GM12878 (cell line): ENCODE data around the gene EFNA4.

Source experiments
- CBX3 ChIP-seq: fragments of 200-600 bp; sonication (generic); IDR thresholded peaks from 2 replicates; pipeline ENCODE4 v1.6.1; 2016; ENCODE audit warnings: low read depth, borderline replicate concordance
- CEBPB ChIP-seq, 2 experiments: fragments of 150-350 bp in 1 of 2; IDR thresholded peaks; 2 replicates each; pipeline ENCODE4 v1.6.1; 2012 to 2014; ENCODE audit warnings: low read depth in 2 of 2, low read length in 2 of 2, borderline replicate concordance in 1 of 2, inconsistent platforms in 1 of 2
- CTCF ChIP-seq, 3 experiments: IDR thresholded peaks in 2 of 3; conservative IDR thresholded peaks in 1 of 3; 2 replicates each; pipeline ENCODE4 v1.5.1; 2011; ENCODE audit warnings: low read depth in 3 of 3, low read length in 3 of 3, mild to moderate bottlenecking in 3 of 3, control low read depth in 2 of 3, moderate library complexity in 2 of 3, inconsistent platforms in 1 of 3, mixed read lengths in 1 of 3; ENCODE audit not compliant: control insufficient read depth in 2 of 3, insufficient read depth in 1 of 3; ENCODE audit errors: extremely low read depth in 1 of 3
- HCFC1 ChIP-seq: fragments of 150-350 bp; IDR thresholded peaks from 2 replicates; pipeline ENCODE4 v1.6.1; 2014; ENCODE audit warnings: low read length
- MTA3 ChIP-seq: IDR thresholded peaks from 2 replicates; pipeline ENCODE4 v1.6.1; 2012; ENCODE audit warnings: low read length, inconsistent platforms, borderline replicate concordance
- TF ChIP-seq, protein P1 (sequence below): IDR thresholded peaks from 2 replicates; pipeline ENCODE4 v1.6.1; 2012; ENCODE audit warnings: low read depth, low read length, improper control_type of control experiment

- TF ChIP-seq, protein P1, sequence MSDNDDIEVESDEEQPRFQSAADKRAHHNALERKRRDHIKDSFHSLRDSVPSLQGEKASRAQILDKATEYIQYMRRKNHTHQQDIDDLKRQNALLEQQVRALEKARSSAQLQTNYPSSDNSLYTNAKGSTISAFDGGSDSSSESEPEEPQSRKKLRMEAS, result no peak
- TF ChIP-seq CTCF (IDR thresholded peaks at IDR 0.05 in 2 of 3, conservative IDR thresholded peaks at IDR 0.05 in 1 of 3; ENCODE audit: control insufficient read depth in 2 of 3, extremely low read depth in 1 of 3, insufficient read depth in 1 of 3, low read depth in 3 of 3, low read length in 3 of 3), result no peak
- no peak for TF ChIP-seq MTA3
- TF ChIP-seq CBX3, result no peak
- no peak for TF ChIP-seq CEBPB (IDR thresholded peaks at IDR 0.05; ENCODE audit: borderline replicate concordance in 1 of 2, low read depth in 2 of 2, low read length in 2 of 2)
- TF ChIP-seq HCFC1, result no peak
These were observed 44.0 kb downstream of the EFNA4 start for GRCh38 chr1:155107309-155108264.
